Measurements from ENCODE around the gene KIF22. TPM values are rescaled to one million over a fixed set of nuclear protein-coding genes. Genes with fewer than 3 reads are reported as not detected.
A peak's percentile ranks its signal among the peaks of the same experiment; 100 is the strongest.

KIF22 gene
- total and polyA plus RNA-seq, 9 of the 15 experiments (the other 6 are each of a cell fraction or from before 2014, with no cell fraction given): 8.7 to 232 (median 131) TPM

- no peak for TF ChIP-seq RFX5 (IDR thresholded peaks at IDR 0.05; ENCODE audit: low read depth, low read length)
- TF ChIP-seq ATF2 (CRISPR knock-in tag; IDR thresholded peaks at IDR 0.05): no peak
- no peak for TF ChIP-seq CBFA2T3 (IDR thresholded peaks at IDR 0.05)
- no peak for TF ChIP-seq PYGO2 (tag; IDR thresholded peaks at IDR 0.05)
- peak; percentile 90 for TF ChIP-seq SPI1 (IDR thresholded peaks at IDR 0.05; ENCODE audit: borderline replicate concordance, low read depth, low read length)
- peak; percentile 84 for TF ChIP-seq L3MBTL2 (IDR thresholded peaks at IDR 0.05)
- TF ChIP-seq FOXK2 (conservative IDR thresholded peaks at IDR 0.05 in 1 of 2, IDR thresholded peaks at IDR 0.05 in 1 of 2; ENCODE audit: low read depth in 2 of 2): peak; percentile 59 to 81; a peak in 3 of 4 replicates
- TF ChIP-seq ZNF79 (CRISPR knock-in tag; IDR thresholded peaks at IDR 0.05; ENCODE audit: low read depth): no peak
- no peak for TF ChIP-seq HSF4 (CRISPR knock-in tag; IDR thresholded peaks at IDR 0.05; ENCODE audit: borderline replicate concordance)
- TF ChIP-seq MAX (CRISPR knock-in tag; IDR thresholded peaks at IDR 0.05): peak; percentile 96
- TF ChIP-seq USF1 (CRISPR knock-in tag; IDR thresholded peaks at IDR 0.05): peak; percentile 71
- no peak for TF ChIP-seq TGIF2 (CRISPR knock-in tag; IDR thresholded peaks at IDR 0.05)
- TF ChIP-seq ZNF586 (CRISPR knock-in tag; conservative IDR thresholded peaks at IDR 0.05): no peak
- TF ChIP-seq ZFX (CRISPR knock-in tag; IDR thresholded peaks at IDR 0.05): peak; percentile 57; the same call in 1 of the 2 replicates
- no peak for TF ChIP-seq RBM17 (IDR thresholded peaks at IDR 0.05; ENCODE audit: borderline replicate concordance, low read depth, low read length)
- TF ChIP-seq ZNF431 (CRISPR knock-in tag; IDR thresholded peaks at IDR 0.05): no peak
- no peak for TF ChIP-seq ZNF778 (CRISPR knock-in tag; IDR thresholded peaks at IDR 0.05)
- no peak for TF ChIP-seq SREBF2 (CRISPR knock-in tag; IDR thresholded peaks at IDR 0.05)
- no peak for TF ChIP-seq MTF1 (CRISPR knock-in tag; IDR thresholded peaks at IDR 0.05; ENCODE audit: borderline replicate concordance)
- no peak for TF ChIP-seq BRF1 (IDR thresholded peaks at IDR 0.05; ENCODE audit: borderline replicate concordance, extremely low read depth, insufficient read length)
- TF ChIP-seq ZNF316 (IDR thresholded peaks at IDR 0.05): no peak
- 0 out of 2 replicates have a peak, but pooled peaks have one; percentile 42 for TF ChIP-seq CGGBP1 (CRISPR knock-in tag; IDR thresholded peaks at IDR 0.05)
- TF ChIP-seq E2F8 (IDR thresholded peaks at IDR 0.05; ENCODE audit: low read depth, partially characterized antibody): peak; percentile 65
Measured at GRCh38 chr16:29815793-29816693, 25.5 kb downstream of the KIF22 start, which contains the start of gene PAGR1 (continued).

Measured in K562 (cell line).